GM10266 (cell line): ENCODE measurements around the gene CRB2.
"Not testable (repeated sequence)": the region's sequence is repeated elsewhere in the genome, so short reads cannot be mapped to it uniquely, and the experiment has no call there.

Experiments
- DNase-seq: peaks from one replicate; pipeline ENCODE4 v3.0.0; 2012; ENCODE audit errors: extremely low spot score
- CTCF ChIP-seq: IDR thresholded peaks from 2 replicates; pipeline ENCODE4 v1.5.1; 2012; ENCODE audit warnings: mild to moderate bottlenecking, low read depth; ENCODE audit not compliant: control insufficient read depth, insufficient read depth; ENCODE audit errors: missing control alignments

The CRB2 gene

GRCh38 chr9:123327697-123328100, 28.3 kb upstream of the CRB2 start:
- TF ChIP-seq CTCF = no peak
- no peak for DNase-seq

GRCh38 chr9:123329329-123329955, 26.6 kb upstream of the CRB2 start:
- DNase-seq = no peak
- TF ChIP-seq CTCF = no peak

GRCh38 chr9:123331346-123332060, 24.5 kb upstream of the CRB2 start:
- DNase-seq = no peak
- TF ChIP-seq CTCF = no peak

GRCh38 chr9:123333058-123333669, 22.8 kb upstream of the CRB2 start:
- not testable (repeated sequence) for DNase-seq

- DNase-seq = no peak
- no peak for TF ChIP-seq CTCF
Observed at GRCh38 chr9:123334639-123335038, 21.4 kb upstream of the CRB2 start.

- no peak for DNase-seq
- TF ChIP-seq CTCF = no peak
Observed at GRCh38 chr9:123335193-123335985, 20.6 kb upstream of the CRB2 start.

- no peak for TF ChIP-seq CTCF
- DNase-seq = no peak
Observed at GRCh38 chr9:123335986-123336329, 20.0 kb upstream of the CRB2 start.
